GM19035 (cell line): ENCODE results near the gene GRIN1.
"Not testable (repeated sequence)": the region's sequence is repeated elsewhere in the genome, so short reads cannot be mapped to it uniquely, and the experiment has no call there.

ENCODE experiments used
- ATAC-seq: cut with Tn5 transposase; IDR thresholded peaks from one replicate; pipeline ENCODE4 v1.9.1; 2021; ENCODE audit not compliant: unreplicated experiment

Gene GRIN1

DNA sequence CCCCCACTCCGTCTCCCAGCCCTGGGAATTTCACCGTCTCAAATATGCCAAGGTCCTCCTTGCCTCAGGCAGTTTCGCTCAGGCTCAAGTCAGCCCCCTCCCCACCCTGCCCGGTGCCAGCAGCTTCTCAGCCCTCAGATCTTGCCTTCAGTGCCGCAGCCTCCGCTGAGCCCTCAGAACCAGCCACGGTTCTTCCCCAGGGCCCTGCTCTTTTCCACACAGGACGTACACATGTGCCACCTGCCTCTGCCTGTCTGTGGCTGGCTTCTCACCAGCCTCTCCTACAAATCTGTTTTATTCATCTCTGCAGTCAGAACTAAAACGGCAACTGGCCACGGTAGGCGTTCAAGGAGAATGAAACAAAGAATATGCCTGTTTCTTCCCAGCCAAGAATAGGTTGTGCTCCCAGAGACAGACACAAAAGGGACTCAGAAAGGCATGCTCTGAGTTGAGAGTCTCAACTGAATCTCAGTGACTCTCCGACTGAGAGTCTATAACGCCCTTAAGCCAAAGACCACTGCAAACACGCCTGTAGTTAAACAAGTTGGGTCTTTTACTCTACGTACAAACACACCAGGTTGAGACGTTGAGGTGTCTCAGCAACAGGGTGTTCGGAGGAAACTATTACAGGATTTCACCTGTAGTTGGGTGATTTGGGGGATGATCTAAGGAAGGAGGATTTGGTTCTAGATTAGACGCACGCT, 10.6 kb upstream of the GRIN1 start:
- ATAC-seq, result no peak

- ATAC-seq, result peak; percentile 12
Observed at GRCh38 chr9:137128862-137129455, 10.0 kb upstream of the GRIN1 start.

DNA sequence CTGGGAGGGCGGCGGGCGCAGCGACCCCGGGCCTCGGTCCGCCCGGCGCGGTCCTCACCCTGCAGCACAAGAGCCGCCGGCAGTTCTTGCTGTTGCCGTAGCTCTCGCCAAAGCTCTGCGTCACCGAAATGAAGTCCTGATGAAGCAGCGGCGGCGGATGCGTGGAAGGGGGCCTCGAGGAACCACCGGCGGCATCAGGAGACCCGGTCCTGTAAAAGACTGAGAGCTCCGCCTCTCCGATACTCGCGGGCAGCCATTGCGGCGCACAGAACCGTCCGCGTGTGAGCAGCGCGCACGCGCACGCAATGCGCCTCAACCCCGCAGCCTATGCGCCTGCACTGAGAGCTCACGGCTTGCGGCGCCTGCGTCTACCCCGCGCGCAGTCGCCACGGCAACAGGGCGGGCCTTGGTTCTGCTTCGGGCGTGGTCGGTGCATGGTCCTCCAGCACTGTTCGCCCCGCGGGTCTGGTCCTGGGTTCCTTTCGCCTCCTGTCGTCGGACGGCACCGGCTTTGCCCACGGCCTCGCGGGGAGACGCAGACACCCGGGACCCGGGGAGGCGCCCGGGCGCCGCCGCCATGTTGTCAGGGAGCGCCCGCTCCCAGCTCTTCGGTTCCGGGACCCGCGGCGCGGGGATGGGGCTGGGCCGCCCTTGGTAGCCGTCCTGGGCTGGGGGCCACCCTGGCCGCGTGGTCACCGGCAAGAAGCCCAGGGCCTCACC, 9.3 kb upstream of the GRIN1 start:
- ATAC-seq, result peak; percentile 76

DNA sequence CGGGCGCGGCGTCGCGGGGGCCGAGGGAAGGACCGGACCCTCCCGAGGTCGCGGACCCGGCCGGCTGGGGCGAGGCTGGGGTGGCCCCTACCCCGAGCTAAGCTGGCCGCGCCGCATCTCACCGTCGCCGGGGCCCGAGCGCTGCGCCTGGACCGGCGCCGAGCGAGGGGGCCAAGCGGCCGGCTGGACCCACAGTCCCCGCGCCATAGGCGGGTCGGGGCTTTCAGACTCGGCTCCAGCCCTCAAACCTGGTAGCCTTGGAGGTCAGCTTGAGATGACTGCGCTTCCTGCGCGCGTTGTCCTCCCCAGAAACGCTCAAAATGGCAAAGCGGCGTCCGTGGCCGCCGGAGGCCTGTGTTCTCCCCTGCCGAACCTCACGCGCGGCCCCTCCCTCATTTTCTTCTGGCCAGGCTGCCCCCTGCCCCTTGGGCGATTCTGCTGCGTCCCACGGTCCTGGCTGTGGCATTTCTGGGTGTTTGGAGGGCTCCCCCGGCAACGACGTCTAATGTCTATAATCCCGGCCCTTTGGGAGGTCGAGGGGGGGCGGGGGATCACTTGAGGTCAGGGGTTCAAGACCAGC, 8.7 kb upstream of the GRIN1 start:
- ATAC-seq, result peak; percentile 21

- no peak for ATAC-seq
Observed at GRCh38 chr9:137134191-137134590, 4.8 kb upstream of the GRIN1 start.

GRCh38 chr9:137135154-137135553, 3.8 kb upstream of the GRIN1 start:
- not testable (repeated sequence) for ATAC-seq

GRCh38 chr9:137136261-137136880, 2.6 kb upstream of the GRIN1 start:
- ATAC-seq, result no peak

DNA sequence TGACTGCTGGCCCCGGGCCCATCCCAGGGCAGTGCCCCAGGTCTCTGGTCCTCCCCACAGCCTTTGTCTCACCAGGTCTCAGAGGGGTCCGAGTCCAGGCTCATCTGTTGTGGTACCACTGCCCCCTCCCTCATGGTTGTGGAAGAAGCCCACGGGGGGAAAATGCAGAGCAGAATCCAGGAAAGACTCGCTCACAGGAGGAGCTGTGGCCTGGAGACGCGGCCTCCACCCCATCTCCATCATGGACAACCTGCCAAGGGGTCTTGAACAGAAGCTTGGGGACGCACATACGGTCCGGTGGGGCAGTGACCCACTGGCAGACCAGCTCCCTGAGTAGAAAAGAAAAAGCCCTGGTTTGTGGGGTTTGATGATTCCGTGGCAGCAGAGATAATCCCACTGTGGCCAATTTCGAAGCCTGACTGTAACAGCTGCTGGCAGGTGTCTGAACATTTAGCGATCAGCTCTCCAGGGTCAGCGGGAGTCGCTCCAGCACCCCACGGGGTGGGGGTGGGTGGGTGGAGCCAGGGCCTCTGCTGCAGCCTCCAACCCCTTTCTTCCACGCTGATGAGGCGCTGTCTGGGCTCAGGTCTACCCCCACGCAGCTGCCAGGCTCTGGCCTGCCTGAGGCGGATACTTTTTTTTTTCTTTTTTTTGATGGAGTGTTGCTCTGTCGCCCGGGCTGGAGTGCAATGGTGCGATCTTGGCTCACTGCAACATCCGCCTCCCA, 1.9 kb upstream of the GRIN1 start:
- ATAC-seq, result no peak

DNA sequence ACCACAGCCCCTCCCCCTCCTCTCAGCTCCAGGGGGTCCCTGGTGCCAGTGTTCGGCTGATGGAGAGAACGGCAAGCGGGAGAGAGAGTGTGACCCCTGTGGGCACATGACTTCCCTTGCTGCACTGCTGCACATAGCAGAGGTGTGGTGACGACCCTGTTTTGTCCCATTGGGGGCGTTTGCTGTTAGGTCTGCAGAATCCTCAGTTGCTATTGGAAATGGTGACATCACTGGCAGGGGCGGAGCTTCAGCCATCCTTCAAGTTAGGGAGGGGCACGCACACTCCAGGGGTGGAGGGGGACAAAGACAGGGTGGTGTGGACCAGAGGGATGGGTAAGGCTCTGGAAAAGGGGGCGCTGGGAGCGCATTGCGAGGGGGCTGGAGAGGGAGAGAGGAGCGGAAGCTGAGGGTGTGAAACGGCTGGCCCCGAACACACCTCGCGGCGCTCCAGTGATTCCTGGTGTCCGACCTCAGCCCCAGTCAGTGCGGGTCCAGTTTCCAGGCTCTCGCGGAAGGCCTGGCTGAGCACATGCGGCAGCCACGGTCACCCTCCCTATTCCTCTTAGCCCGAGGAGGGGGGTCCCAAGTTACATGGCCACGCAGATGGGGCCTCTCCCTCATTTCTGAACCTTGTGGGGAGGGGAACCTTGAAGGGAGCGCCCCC, 764 bp upstream of the GRIN1 start:
- ATAC-seq, result no peak

DNA sequence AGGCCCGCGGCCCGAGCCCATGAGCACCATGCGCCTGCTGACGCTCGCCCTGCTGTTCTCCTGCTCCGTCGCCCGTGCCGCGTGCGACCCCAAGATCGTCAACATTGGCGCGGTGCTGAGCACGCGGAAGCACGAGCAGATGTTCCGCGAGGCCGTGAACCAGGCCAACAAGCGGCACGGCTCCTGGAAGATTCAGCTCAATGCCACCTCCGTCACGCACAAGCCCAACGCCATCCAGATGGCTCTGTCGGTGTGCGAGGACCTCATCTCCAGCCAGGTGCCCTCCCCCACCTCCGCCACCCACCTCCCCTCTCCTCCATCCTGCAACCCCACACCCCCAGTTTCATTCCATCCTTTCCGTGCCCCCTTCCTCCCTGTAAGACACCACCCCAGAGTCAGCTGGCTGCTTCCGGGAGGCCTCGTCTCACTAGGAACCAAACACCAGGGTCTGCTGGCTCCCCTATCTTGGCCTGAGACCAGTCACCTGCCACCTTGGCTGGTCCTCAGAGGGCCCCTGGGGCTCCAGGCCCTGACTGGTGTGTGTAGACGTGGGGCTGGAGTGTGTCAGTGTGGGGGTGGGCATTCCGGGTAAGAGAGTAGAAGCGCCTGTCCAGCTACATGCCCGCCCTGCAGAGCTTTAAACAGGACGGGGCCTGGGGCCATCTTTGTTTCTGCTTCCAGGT, 655 bp downstream of the GRIN1 start:
- no peak for ATAC-seq

DNA sequence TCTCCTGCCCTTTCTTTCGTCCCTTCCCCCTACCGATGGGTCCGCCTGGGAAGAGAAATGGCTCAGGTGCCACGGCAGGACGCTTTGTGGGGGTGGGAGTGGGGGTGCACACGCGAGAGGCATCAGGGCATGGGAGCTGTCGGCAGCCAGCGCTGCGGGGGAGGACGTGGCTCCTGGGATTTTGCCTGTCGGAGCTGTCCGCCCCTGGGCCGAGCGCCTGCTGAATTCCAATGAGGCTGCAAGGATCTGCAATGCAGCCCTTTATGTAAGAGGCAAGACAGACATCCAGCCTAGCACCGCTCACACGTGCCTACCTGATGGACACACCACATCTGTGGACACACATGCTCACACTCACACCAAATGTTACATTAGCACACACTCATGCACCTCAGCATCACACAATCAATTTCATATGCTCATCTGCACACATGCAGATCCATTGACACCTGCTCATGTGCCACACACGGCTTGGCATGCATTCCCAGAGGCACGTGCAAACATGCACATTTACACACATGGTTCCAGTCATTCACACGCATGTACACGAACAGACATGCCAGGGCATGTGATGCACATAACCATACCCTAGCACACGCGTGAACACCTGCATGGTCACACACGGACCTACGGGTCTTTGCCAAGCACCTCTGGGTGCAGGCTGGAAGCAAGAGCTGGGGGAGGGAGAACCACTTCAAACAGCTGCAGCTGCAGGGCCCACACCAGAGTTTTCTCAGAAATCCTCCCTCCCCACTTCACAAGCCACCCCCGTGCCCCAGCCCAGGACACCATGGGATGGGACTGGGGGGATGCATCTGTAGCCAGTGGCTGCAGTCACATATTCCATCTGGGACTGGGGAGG, 1.4 kb downstream of the GRIN1 start:
- ATAC-seq, result no peak

DNA sequence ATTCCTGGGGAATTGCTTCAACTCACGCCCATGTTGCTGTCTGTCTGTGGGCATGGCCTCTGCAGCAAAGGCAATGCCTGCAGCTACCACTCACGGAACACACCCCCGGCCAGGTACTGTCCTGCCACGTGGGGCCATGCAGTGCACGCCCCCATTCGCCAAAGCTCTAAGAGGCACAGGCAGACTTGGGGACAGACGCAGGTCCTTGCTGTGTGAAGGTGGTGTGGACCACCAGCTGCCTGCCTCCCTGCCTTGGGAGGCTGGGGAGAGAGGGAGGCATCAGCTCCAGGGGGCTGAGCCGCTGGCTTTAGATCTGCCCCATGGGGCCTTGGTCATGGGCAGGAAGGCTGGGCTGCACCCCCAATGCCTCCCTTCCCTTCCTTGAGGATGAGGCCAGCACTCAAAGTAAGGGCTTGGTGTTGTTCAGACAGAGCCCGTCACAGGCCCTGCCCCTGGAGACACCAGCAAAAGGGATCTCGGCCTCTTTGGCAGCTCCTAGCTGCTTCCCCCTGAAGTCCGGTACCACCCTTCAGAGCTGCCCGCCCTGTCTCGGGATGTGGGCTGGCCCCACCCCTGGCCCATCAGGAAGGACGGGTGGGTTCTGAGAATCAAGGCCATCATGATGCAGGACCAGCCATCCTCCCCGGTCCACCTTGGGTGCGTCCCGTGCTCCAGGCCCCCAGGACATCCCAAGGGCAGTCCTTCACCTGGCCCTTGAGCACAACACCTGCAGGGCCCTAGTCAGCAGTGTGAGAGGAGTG, 2.3 kb downstream of the GRIN1 start:
- no peak for ATAC-seq

GRCh38 chr9:137141976-137142936, 3.3 kb downstream of the GRIN1 start:
- ATAC-seq, result no peak

GRCh38 chr9:137143459-137143858, 4.5 kb downstream of the GRIN1 start:
- ATAC-seq, result no peak

- ATAC-seq, result no peak
Observed at GRCh38 chr9:137145731-137146526, 7.0 kb downstream of the GRIN1 start.

DNA sequence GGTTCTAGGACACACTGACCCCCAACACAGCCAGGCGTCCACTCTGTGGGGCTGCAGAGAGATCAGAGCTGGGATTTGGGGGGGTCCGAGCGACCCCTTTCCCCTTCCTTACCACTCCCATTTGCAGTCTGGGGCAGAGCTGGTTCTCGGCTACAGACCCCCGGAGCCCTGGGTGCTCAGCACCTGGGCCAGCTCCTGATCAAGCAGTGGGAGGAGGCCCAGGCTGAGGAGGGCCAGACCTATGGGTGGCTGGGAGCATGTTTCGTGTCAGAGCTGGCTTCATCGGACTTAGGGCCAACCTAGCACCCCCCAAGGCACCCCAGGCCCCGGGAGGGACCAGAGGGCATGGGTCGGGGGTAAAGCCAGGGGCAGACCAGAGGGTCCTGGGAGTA, 7.6 kb downstream of the GRIN1 start:
- no peak for ATAC-seq
